ENCODE results near the gene LAMA2.

- no peak for TF ChIP-seq CTCF (IDR thresholded peaks at IDR 0.05; ENCODE audit: extremely low read depth in 1 of 2, insufficient read depth in 1 of 2, low read depth in 1 of 2, low read length in 2 of 2)
- no peak for TF ChIP-seq POLR2A (IDR thresholded peaks at IDR 0.05; ENCODE audit: low read depth, low read length)
- peak; percentile 18 for TF ChIP-seq FOS (IDR thresholded peaks at IDR 0.05; ENCODE audit: borderline replicate concordance, insufficient read depth, low read length)
- TF ChIP-seq EZH2 (IDR thresholded peaks at IDR 0.05; ENCODE audit: borderline replicate concordance, low read depth, low read length, severe bottlenecking): no peak
- TF ChIP-seq GATA2 (IDR thresholded peaks at IDR 0.05; ENCODE audit: insufficient read depth, insufficient read length, low read depth, low read length): no peak
Observed at GRCh38 chr6:129104131-129104530, 221.2 kb downstream of the LAMA2 start.

Data from endothelial cell of umbilical vein (primary cell).